HG02943 (cell line): Measurements from ENCODE around the gene CSTB.
A peak's percentile ranks its signal among the peaks of the same experiment; 100 is the strongest.
"Not testable (repeated sequence)": the region's sequence is repeated elsewhere in the genome, so short reads cannot be mapped to it uniquely, and the experiment has no call there.

ENCODE experiments used
- ATAC-seq: cut with Tn5 transposase; IDR thresholded peaks from one replicate; pipeline ENCODE4 v1.9.1; 2021; ENCODE audit warnings: mild to moderate bottlenecking, low read depth, moderate library complexity; ENCODE audit not compliant: unreplicated experiment

The CSTB gene, protein sequence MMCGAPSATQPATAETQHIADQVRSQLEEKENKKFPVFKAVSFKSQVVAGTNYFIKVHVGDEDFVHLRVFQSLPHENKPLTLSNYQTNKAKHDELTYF

GRCh38 chr21:43775795-43776430, at the start of gene CSTB:
Gene CSTB (minus strand): TSS chr21:43776308. CDS start chr21:43776269, 39 bp downstream.
- ATAC-seq = peak; percentile 58

- no peak for ATAC-seq
Measured at GRCh38 chr21:43825242-43825935, 49.3 kb upstream of the CSTB start.

DNA sequence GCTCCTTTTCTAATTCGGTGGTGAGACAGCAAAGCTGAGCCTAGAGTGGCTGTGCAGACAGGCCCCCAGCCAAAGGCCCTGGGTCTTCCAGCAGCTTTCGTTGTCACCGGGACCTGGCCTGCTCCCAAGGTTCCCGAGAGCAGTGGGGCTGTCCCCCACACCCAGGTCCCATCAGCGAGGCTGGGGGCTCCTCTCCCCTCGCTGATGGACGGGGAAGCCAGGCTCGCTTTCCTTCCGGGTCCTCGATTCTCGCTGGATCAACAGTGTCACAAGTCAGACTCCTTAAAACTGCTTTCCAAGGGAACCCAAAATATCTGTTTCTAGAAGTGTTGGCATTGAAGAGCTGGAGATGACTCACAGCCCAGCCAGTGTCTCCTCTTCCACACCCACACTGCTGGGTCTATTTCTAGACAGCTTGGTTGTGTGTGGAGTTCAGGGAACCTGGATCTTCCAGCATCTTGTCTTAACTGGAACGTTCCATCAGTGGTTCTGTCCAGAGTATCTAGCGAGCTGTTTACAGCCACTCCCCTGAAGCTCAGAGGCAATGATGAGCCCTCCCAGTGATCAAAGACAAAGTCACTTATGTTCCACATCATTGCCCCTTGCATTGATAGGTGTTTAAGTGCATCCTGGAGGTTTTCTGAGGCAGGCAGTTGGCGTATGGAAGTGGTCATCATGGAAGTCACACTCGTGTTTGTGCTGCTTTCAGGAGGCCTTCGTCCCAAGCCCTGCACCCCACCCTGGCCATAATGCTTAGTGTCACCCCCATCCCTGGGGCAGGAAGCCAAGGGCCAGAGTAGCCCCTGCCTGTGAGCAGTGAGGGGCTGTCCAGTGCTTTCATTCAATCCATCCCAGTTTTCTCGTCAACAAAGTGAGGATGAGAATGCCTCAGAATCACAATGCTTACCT, 48.5 kb upstream of the CSTB start:
- no peak for ATAC-seq

GRCh38 chr21:43822741-43823140, 46.6 kb upstream of the CSTB start:
- not testable (repeated sequence) for ATAC-seq

GRCh38 chr21:43822166-43822565, 46.1 kb upstream of the CSTB start:
- ATAC-seq = not testable (repeated sequence)

GRCh38 chr21:43820466-43820865, 44.4 kb upstream of the CSTB start:
- no peak for ATAC-seq

- no peak for ATAC-seq
Measured at GRCh38 chr21:43819511-43820405, 43.6 kb upstream of the CSTB start.

GRCh38 chr21:43818685-43819084, 42.6 kb upstream of the CSTB start:
- no peak for ATAC-seq

DNA sequence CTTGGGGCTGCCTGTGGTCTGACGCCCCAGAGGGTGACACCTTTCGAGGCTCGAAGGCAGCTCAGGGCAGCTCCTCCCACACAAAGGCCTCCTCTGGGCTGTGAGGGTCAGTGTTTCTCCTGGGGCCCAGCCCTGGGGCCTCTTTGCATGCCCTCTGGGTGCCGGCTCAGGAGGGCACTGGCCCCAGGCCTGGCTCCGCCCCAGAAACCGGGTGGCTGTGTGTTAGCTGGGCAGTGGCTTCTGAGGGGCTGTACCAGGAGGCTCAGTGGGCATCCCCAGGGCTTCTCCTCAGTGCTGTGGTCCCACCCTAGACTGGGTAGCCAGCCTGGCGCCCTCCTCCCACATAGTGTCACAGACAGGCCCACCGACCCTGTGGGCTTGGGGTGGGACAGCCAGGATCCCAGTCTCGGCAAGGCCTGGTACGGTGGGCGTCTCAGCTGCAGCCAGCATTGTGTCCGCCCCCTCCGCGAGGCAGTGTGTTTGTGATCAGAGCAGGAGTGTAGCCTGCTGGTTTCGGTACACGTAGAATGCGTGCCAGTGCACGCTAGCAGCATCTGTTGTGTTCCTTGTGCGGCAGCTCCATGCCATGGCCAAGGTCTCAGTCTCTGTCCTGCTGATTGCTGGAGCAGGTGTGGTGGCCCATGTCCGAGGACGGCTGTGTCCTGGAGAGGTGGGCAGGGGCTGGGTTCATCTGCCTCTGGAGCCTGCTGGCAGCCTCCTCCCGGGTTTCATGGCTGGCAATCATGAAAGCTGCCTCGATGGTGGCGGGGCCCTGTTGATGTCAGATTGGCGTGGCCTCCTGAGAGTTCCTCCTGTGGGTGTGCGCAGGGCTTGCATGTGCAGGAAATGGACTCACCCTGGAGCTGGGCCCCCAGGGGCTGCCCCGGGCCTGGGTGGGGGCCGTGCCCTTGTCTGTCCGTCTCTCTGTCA, 41.3 kb upstream of the CSTB start:
- no peak for ATAC-seq

GRCh38 chr21:43816611-43817071, 40.5 kb upstream of the CSTB start:
- ATAC-seq = no peak

- no peak for ATAC-seq
Measured at GRCh38 chr21:43815991-43816390, 39.9 kb upstream of the CSTB start.

DNA sequence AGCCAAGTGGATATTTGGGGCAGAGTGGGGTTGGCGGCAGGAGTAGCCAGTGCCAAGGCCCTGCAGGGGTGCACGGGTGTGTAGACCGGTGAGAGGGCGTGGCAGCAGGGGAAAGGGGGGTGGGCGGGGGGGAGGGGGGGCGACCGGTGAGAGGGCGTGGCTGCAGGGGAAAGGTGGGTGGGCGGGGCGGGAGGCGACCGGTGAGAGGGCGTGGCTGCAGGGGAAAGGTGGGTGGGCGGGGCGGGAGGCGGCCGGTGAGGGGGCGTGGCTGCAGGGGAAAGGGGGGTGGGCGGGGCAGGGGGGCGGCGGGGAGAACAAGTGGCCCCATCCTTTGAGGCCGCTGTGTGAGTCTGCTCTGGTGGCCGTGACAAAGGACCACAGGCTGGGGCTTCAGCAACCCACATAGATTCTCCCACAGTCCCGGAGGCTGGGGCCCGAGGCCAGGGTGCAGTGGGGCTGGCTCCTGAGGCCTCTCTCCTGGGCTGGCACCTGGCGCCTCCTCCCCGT, 39.1 kb upstream of the CSTB start:
- no peak for ATAC-seq

GRCh38 chr21:43814215-43815106, 38.4 kb upstream of the CSTB start:
- ATAC-seq = no peak

DNA sequence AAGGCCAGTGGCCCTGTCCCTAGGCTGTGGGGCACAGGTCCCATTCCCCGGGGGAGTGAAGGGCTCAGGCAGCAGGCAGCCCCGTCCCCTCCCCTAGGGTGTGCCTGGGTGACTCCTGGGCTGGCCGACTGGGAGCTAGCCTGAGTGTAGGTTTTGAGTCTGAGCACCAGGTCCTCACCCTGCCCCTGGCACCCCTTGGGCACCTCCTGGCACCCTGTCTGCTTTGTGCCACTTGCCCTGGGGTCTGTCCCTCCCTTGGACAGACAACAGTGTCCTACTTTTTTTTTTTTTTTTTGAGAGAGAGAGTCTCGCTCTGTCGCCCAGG, 37.5 kb upstream of the CSTB start:
- ATAC-seq = no peak

DNA sequence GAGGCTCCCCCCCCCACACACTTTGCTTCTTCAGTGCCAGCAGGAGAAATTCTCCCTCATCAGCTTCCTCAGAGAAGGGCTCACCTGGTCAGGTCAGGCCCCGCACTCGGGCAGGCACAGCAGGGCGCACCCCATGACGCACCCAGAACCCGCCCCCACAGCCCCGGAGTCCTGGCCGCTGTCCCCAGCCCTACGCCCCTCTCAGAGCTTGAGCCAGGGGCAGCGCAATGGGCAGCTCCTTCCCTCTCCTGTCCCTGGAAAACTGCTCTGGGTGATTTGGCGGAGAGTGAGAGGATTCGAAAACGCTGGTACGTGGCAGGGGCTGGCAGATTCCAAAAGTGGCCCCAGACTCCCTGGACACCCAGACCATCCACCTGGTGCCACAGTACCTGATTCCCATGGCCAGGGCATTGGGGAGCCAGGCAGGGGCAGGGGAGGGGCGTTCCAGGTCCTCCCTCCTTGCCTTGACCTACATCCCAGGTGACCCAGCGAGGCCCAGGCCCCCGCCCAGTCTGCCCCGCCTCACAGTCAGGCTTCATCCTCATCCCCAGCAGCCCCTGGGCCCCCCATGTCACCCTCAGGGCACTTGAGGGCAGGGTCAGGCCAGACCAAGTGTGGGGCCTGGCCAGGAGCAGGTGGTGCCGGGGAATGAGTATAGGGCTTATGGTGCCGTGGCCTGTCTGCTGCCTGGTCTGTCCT, 37.0 kb upstream of the CSTB start:
- no peak for ATAC-seq

- no peak for ATAC-seq
Measured at GRCh38 chr21:43812139-43812821, 36.2 kb upstream of the CSTB start.
